Thoracic aorta (tissue), 2 donors: ENCODE data around the gene SLC35D3. TPM values are rescaled to one million over a fixed set of nuclear protein-coding genes. Genes with fewer than 3 reads are reported as not detected.
"Not testable (repeated sequence)": the region's sequence is repeated elsewhere in the genome, so short reads cannot be mapped to it uniquely, and the experiment has no call there.

Experiments
- ATAC-seq: fragments of 150-250 bp; one replicate; pipeline ENCODE4 v1.8.0; 2017; ENCODE audit warnings: low read depth; ENCODE audit not compliant: insufficient number of reproducible peaks, low FRiP score
- DNase-seq: peaks from one replicate; pipeline ENCODE4 v3.0.0-alpha.2; 2020; ENCODE audit warnings: low spot score
- H3K27ac ChIP-seq, 2 donors: fragments of 200-600 bp; sonication (generic); 1 replicate in 1 of 2; 2 replicates in 1 of 2; pipeline ENCODE4 v1.5.1; 2016; ENCODE audit warnings: mild to moderate bottlenecking in 2 of 2, moderate library complexity in 2 of 2
- H3K27me3 ChIP-seq: fragments of 200-600 bp; sonication (generic); replicated peaks from 2 replicates; pipeline ENCODE4 v1.6.0; 2016; ENCODE audit warnings: mild to moderate bottlenecking; ENCODE audit not compliant: insufficient read depth
- H3K36me3 ChIP-seq: fragments of 200-600 bp; sonication (generic); one replicate; pipeline ENCODE4 v1.5.1; 2016
- H3K4me1 ChIP-seq, 2 donors: fragments of 200-600 bp; sonication (generic); 1 replicate in 1 of 2; 2 replicates in 1 of 2; pipeline versions ENCODE4 v1.5.1 to v1.6.0; 2016; ENCODE audit warnings: low read depth in 2 of 2, mild to moderate bottlenecking in 1 of 2; ENCODE audit not compliant: control insufficient read depth in 1 of 2
- H3K4me3 ChIP-seq: fragments of 200-600 bp; sonication (generic); 2 replicates; pipeline ENCODE4 v1.5.1; 2016; ENCODE audit warnings: mild to moderate bottlenecking
- H3K9me3 ChIP-seq: fragments of 200-600 bp; sonication (generic); 2 replicates; pipeline ENCODE4 v1.5.1; 2016
- total RNA-seq, 2 donors: library from RNA; depleted of rRNA; stranded (reverse); fragments of >200 nt; gene quantifications; one replicate each; pipeline versions ENCODE4 v1.1.0 to v1.2.3, GENCODE V29; 2016
- TF ChIP-seq, protein P1 (sequence below): fragments of 200-600 bp; sonication (generic); IDR thresholded peaks from one replicate; pipeline ENCODE4 v1.5.1; 2019; ENCODE audit warnings: antibody characterized with exemption

The SLC35D3 gene
- total RNA-seq, 2 donors from 2014 or later: not detected

- H3K27me3 ChIP-seq: no peaks in the 10 kb centered on the region
- H3K27ac ChIP-seq: no peak overlapping the region
- DNase-seq (no peak), ATAC-seq (no peak)
- no peak overlapping the region for H3K4me3 ChIP-seq
- H3K4me1 ChIP-seq: no peaks in the 10 kb centered on the region
- TF ChIP-seq, protein P1, sequence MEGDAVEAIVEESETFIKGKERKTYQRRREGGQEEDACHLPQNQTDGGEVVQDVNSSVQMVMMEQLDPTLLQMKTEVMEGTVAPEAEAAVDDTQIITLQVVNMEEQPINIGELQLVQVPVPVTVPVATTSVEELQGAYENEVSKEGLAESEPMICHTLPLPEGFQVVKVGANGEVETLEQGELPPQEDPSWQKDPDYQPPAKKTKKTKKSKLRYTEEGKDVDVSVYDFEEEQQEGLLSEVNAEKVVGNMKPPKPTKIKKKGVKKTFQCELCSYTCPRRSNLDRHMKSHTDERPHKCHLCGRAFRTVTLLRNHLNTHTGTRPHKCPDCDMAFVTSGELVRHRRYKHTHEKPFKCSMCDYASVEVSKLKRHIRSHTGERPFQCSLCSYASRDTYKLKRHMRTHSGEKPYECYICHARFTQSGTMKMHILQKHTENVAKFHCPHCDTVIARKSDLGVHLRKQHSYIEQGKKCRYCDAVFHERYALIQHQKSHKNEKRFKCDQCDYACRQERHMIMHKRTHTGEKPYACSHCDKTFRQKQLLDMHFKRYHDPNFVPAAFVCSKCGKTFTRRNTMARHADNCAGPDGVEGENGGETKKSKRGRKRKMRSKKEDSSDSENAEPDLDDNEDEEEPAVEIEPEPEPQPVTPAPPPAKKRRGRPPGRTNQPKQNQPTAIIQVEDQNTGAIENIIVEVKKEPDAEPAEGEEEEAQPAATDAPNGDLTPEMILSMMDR: no peak
- H3K9me3 ChIP-seq: no peaks in the 10 kb centered on the region
- no peaks in the 10 kb centered on the region for H3K36me3 ChIP-seq
Observed at GRCh38 chr6:136945072-136945471, 23.0 kb downstream of the SLC35D3 start.

DNA sequence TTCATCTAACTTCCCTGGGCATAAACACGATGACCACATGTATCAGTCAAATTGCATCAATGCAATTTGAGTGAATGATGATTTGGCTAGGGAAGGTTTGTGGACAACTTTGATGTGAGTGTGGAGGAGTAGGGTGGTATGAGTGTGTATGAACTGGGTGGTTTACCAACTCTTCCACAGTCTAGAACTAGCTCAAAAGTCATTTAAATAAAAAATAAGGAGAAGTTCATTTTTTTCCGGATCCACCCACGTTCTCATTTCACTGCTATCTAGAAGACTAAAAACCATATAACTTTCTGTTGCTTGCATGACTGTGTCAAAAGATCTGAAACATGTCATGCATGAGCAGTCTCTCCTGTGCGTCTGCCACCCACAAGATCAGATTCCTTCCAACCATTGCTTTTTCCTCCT is 23.6 kb downstream of the SLC35D3 start:
- H3K9me3 ChIP-seq: no peaks in the 10 kb centered on the region
- no peak overlapping the region for H3K4me3 ChIP-seq
- TF ChIP-seq, protein P1: no peak
- no peak overlapping the region for H3K27ac ChIP-seq
- H3K36me3 ChIP-seq: no peaks in the 10 kb centered on the region
- H3K27me3 ChIP-seq: no peaks in the 10 kb centered on the region
- DNase-seq (no peak), ATAC-seq (no peak)
- H3K4me1 ChIP-seq: no peaks in the 10 kb centered on the region

DNA sequence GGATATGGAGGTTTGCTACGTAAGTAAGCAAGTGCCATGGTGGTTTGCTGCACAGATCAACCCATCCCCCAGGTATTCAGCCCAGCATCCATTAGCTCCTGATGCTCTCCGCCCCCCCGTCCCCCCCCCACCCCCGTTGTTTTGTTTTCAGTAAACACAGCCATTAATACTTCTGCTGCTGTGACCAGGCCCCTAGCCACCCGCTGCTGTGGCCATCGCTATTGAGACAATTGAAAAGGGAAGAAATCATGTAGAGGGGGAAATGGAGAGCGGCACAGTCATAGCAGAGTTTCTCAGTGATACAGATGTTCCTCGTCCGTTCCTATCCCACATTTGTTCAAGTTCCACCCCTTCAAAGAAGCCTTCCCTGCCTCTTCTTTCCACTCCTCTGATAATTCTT is 24.9 kb downstream of the SLC35D3 start:
- H3K27me3 ChIP-seq: no peaks in the 10 kb centered on the region
- H3K36me3 ChIP-seq: no peaks in the 10 kb centered on the region
- DNase-seq (no peak), ATAC-seq (no peak)
- H3K4me3 ChIP-seq: no peak overlapping the region
- no peaks in the 10 kb centered on the region for H3K9me3 ChIP-seq
- TF ChIP-seq, protein P1: no peak
- H3K27ac ChIP-seq: no peak overlapping the region
- H3K4me1 ChIP-seq: no peaks in the 10 kb centered on the region

DNA sequence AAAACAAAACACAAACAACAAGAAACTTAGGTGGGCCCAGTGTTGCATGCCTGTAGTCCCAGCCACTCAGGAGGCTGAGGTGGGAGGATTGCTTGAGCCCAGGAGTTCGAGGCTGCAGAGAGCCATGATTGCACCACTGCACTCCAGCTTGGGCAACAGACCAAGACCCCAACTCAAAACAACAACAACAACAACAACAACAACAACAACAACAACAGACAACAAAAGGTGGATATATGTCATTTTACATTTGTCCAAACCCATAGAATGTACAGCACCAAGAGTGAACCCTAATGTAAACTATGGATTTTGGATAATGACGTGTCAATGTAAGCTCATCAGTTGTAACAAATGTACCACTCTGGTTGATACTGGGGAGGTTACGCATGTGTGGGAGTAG is 27.9 kb downstream of the SLC35D3 start:
- H3K9me3 ChIP-seq, H3K4me1 ChIP-seq, H3K4me3 ChIP-seq, H3K27me3 ChIP-seq, DNase-seq, H3K36me3 ChIP-seq, ATAC-seq, H3K27ac ChIP-seq: not testable (repeated sequence)

DNA sequence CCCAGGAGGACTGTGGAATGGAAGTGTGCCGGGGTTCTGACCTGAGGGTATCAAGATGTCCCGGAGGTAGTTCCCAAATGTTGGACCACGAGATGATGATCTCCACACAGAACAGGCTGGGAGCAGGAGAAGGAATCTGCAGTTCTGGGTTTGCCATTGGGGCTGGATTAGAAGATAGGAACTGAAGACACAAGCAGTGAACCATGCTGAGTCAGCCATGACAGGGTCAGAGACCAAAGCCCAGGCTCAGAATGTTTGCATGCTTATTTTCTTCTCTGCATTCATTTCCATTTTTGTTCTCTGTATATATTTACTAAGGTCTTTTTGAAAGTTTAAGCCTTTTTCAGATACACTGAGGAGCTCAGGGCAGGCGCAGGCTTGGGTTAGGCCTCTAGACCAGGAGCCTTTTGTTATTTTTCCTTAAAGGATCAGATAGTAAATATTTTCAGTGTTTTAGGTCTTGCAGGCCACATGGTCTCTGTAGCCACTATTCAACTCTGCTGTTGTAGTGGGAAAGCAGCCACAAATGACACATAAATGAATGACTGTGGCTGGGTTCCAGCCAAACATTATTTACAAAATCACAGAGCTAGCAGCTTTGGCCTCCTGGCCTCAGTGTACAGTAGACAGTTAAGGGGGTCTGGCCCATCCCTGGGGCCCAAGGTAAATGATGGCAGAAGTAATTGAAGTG is 28.5 kb downstream of the SLC35D3 start:
- TF ChIP-seq, protein P1: no peak
- no peak overlapping the region for H3K27ac ChIP-seq
- ATAC-seq: no peak
- H3K9me3 ChIP-seq: no peaks in the 10 kb centered on the region
- H3K4me1 ChIP-seq: no peaks in the 10 kb centered on the region
- H3K36me3 ChIP-seq: no peaks in the 10 kb centered on the region
- no peak for DNase-seq
- no peak overlapping the region for H3K4me3 ChIP-seq
- no peaks in the 10 kb centered on the region for H3K27me3 ChIP-seq

DNA sequence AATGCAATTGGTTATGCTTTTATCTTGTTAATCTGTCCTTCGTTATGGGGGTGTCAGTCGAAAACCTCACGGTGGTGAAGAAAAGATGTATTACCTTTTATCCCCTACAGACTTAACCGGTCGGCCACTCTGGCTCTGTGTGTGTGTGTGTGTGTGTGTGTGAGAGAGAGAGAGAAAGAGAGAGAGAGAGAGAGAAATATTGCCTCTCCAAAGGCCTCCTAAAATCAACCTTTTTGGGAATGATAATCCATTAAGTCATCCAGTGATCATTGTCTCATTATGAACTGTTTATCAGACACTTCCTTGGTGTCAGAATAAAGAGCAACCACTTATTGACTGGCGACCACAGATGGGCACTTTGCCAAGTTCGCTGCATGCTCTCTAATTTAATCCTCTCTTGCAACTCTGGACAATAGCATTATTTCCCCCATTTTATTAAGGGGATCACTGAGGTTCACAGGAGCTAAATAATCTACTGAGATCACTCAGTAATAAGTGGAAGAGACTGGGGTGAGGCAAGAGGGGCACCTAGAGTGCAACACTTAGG is 30.7 kb downstream of the SLC35D3 start:
- no peaks in the 10 kb centered on the region for H3K27me3 ChIP-seq
- ATAC-seq (no peak), DNase-seq (no peak)
- no peaks in the 10 kb centered on the region for H3K36me3 ChIP-seq
- H3K27ac ChIP-seq: no peak overlapping the region
- no peaks in the 10 kb centered on the region for H3K4me1 ChIP-seq
- no peaks in the 10 kb centered on the region for H3K9me3 ChIP-seq
- TF ChIP-seq, protein P1: no peak
- no peak overlapping the region for H3K4me3 ChIP-seq
